ENCODE results near the gene ACTRT2. TPM values are rescaled to one million over a fixed set of nuclear protein-coding genes. Genes with fewer than 3 reads are reported as not detected.

Gene ACTRT2
- total RNA-seq, 1 donor from 2014 or later, result not detected

- intact Hi-C loops (cut with micrococcal nuclease), result no loop called here
Observed at GRCh38 chr1:3030663-3031381, 9.6 kb downstream of the ACTRT2 start.

- intact Hi-C loops (cut with micrococcal nuclease), result no loop called here
Observed at GRCh38 chr1:3031401-3032221, 10.3 kb downstream of the ACTRT2 start.

GRCh38 chr1:3032371-3033039 is 11.2 kb downstream of the ACTRT2 start:
- intact Hi-C loops (cut with micrococcal nuclease), result no loop called here

GRCh38 chr1:3033040-3033789 is 11.9 kb downstream of the ACTRT2 start:
- intact Hi-C loops (cut with micrococcal nuclease), result no loop called here

GRCh38 chr1:3033790-3034090 is 12.5 kb downstream of the ACTRT2 start:
- intact Hi-C loops (cut with micrococcal nuclease), result no loop called here

GRCh38 chr1:3034162-3034561 is 12.9 kb downstream of the ACTRT2 start:
- intact Hi-C loops (cut with micrococcal nuclease), result no loop called here

GRCh38 chr1:3034728-3035562 is 13.7 kb downstream of the ACTRT2 start:
- intact Hi-C loops (cut with micrococcal nuclease), result no loop called here

- intact Hi-C loops (cut with micrococcal nuclease), result no loop called here
Observed at GRCh38 chr1:3035563-3036446, 14.5 kb downstream of the ACTRT2 start.

GRCh38 chr1:3036447-3037280 is 15.4 kb downstream of the ACTRT2 start:
- intact Hi-C loops (cut with micrococcal nuclease), result no loop called here

GRCh38 chr1:3037281-3038040 is 16.2 kb downstream of the ACTRT2 start:
- intact Hi-C loops (cut with micrococcal nuclease), result no loop called here

GRCh38 chr1:3038113-3038551 is 16.9 kb downstream of the ACTRT2 start:
- intact Hi-C loops (cut with micrococcal nuclease), result no loop called here

GRCh38 chr1:3038571-3039181 is 17.4 kb downstream of the ACTRT2 start:
- intact Hi-C loops (cut with micrococcal nuclease), result no loop called here

GRCh38 chr1:3040004-3040403 is 18.7 kb downstream of the ACTRT2 start:
- intact Hi-C loops (cut with micrococcal nuclease), result no loop called here

GRCh38 chr1:3042481-3042880 is 21.2 kb downstream of the ACTRT2 start:
- intact Hi-C loops (cut with micrococcal nuclease), result no loop called here

- intact Hi-C loops (cut with micrococcal nuclease), result no loop called here
Observed at GRCh38 chr1:3049164-3049563, 27.9 kb downstream of the ACTRT2 start.

- intact Hi-C loops (cut with micrococcal nuclease), result no loop called here
Observed at GRCh38 chr1:3049905-3050304, 28.6 kb downstream of the ACTRT2 start.

- intact Hi-C loops (cut with micrococcal nuclease), result no loop called here
Observed at GRCh38 chr1:3050603-3051002, 29.3 kb downstream of the ACTRT2 start.
